HG03045 (cell line): ENCODE data around the gene GATA3.

Experiments
- ATAC-seq: cut with Tn5 transposase; IDR thresholded peaks from one replicate; pipeline ENCODE4 v1.9.1; 2021; ENCODE audit warnings: mild to moderate bottlenecking, moderate library complexity; ENCODE audit not compliant: unreplicated experiment

GATA3 gene

GRCh38 chr10:8037941-8038894 is 16.3 kb upstream of the GATA3 start:
- no peak for ATAC-seq

DNA sequence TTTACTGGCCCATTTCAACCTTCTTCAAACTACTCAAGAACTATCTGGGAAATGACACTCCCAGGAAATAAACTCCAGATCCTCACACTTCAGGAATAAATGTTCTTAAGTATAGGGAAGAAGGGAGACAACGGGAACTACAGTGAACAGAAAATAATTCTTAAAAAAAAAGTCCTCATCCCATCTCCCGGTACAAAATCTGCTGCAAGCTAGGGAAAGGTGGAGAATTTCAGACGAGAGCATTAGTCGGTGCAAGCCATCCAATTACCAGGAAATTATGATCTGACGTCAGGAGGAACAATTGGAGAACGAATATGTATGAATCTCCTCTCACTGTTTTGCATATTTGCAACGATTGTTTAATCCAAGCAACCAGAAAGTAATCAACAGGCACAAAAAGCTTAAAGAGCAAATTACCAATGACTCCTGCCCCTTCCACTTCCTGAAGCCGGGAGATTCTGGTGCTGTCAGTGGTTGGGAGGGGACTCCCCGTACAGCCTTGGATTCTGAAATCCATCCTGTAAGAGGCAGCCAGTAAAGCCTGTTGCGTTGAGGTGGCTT is 15.1 kb upstream of the GATA3 start:
- ATAC-seq, result no peak

DNA sequence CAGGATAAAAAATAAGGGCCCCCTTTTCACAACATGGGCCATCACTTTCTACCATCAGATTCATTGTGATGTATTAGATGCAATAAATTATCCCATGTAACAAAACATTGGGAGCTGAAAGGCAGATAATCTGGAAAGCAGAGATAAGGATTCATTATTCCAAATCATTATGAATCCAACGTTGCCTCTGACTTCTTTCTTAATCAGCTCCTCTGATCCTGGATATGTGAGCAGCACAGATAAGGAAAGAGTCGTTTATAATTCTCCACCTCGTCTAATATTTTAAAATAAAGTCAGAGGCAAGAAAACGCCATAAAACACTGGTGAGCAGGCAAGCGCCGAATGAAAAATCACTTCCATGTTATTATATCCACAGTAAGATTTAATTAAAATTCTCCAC is 13.8 kb upstream of the GATA3 start:
- ATAC-seq, result no peak

GRCh38 chr10:8041284-8041991 is 13.1 kb upstream of the GATA3 start:
- ATAC-seq, result no peak

GRCh38 chr10:8041992-8042720 is 12.3 kb upstream of the GATA3 start:
- ATAC-seq, result no peak

DNA sequence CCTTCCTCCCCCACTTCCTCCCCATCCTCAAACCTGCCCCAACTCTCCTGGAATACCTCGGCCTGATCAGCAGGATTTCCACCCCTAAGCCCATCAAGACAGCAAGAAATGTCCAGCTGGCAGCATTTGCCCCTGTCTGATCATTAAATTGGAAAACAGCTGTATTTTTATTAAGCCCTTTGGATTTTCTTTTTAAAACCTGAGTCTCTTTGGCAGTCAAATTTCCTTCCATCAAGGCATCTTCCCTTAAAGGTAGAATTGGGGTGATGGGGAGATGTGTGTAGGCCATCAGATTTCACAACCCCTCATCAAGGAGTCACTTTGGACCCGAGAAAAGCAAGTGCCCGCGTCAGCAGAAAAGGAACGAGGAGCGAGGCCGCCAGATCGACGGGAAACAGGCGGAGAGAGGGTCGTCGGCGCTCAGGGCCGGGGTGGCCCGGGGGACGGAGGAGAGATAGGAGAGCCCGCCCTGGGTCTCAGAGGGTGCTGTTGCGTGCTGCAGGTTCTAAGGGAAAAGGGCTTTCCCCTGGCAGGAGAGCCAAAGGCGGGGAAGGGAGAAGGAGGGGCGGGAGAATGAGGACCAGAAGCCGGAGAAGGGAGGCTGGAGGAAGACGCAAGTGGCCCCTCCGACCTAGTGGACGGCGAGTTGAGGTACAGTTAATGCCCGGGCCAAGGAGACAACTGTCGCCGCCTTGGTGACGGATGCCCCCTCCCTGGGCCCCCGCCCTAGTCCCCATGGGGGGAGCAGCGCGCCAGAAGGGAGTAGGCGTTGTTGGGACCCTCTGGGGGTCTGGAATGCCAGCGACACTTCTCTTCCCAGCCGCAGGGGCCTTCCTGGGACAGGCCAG is 11.5 kb upstream of the GATA3 start:
- no peak for ATAC-seq

DNA sequence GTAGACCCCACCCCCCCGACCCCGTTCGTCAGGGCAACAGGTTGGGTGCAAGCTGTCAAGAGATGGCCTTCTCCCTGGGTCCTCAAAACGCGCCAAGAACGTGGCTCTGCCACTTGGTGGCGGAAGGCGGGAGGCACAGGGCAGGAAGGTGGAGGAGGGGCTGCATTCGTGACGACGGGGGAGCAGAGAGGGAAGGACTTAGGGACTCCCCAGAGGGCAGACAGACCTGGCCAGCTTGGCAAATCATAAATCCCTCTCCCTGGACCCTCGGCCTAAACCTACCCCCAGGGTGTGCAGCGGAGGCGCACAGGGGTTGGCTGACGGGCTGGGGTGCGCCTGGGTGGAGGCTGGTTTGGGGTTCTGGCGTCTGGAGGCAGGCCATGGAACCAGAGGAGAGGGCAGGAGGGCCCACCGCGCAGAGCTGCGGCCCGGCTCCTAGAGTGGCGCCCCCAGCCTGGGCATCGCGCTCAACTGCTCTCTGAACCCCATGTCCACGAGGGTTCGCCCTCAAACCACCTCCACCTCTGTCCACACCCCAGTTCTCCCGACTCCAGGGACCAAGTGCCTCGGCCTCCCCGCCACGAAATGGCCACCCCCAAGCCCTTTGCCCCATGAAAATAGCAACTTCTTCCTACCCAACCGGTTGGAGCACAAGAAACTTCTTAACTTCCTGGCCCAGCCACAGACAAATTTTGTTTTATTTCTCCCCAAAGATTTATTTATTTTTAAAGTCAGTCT is 10.8 kb upstream of the GATA3 start:
- no peak for ATAC-seq

DNA sequence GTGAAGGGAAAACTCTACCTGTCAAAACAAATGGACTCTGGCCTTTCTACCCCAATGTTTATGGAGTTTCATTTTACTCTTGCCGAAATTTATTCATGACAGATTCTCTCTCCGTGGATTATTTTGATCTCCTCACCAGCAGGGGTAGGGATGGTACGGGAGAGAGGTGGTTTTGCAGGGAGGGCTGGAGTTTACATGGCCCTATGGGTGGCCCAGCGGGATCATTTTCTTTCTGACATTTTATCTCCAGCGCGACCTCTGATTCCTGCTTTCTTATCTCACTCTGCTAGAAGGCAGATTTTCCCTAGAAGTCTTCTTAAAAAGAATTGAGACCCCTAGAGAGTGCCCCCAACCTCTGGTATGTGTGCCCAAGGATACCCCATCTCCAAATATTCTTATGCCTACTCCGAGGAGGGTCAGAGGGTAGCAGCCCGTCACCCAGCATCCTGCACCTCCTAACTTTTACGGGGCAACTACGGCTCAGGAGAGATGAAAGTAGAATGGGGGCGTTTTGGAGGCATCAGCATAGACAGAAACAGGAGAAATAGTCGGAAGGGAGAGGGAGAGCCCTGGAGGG is 10.1 kb upstream of the GATA3 start:
- no peak for ATAC-seq

DNA sequence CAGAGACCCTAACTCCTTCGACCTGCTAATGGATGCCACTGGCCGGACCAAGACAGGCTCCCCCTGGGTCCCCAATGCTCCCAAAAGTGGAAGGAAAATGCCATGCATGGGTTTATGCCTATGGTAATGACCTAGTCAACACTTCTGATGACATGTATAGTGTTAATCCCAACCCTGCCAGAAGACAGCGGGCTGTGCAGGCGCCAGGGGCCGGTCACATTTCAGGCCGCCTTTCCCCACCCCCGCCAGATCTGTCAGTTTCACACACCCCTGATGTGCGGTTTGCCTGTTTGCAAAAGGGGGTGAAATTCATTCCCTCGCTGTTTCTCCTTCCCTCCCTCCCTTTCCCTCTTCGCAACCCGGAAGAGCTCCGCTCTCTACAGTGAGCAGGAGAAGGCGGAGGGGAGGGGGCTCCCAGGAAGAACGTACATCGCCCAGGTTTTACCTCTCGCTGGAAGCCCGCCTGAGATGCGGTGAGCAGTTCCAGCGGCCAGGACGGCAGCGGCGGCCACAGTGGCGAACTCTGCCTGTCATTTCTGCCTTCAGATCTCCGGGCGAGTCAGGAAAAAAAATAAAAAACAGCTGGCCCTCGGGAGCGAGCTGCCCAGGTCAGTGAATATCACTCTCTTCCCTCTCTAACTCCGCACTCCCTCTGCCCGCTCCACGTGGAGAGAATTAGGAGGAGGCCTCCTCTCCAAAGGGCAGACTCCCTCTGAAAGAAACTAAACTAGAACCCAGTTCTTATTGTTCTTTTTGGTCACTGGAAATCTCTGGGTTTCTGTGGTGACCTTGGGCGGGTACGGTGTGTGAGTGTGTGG is 9.4 kb upstream of the GATA3 start:
- ATAC-seq, result no peak

- ATAC-seq, result no peak
Observed at GRCh38 chr10:8045726-8046494, 8.6 kb upstream of the GATA3 start.

DNA sequence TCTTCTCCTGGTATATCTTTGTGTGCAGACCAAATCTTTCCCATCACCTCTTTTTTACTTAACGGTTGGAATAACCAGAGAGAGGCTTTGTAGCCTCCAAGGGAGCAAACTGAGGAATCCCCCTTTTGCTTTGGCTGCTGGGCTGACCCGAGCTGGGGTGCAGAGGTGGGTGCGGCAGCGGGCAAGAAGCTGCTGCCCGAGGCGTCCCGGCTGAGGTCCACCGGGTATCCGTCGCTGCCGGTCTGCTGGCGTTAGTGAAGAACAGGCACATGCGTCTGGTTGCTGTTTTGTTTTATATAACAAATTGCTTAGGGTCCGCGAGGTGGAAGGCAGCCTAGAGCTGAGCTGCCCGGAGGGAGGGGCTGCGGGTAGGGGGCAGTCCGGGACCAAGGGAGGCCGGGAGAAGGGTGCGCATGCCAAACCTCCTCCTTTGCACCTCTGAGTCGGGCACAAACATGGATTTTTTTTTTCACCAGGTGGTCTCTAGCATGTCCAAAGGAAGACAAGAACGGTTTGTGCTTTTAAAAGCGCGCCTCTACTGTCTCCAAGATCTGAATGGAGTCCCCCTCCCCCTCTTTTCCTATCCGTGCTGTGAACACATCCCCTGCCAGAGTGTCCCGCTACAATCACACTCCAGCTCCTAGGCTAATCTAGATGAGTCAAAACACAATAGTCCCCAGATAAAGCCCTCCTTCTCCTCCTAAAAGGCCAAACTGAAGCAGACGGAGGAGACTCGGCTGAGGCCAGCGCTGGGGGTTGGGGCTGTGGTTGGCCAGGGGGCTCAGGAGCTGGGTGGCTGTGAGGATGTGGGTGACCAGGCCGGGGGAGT is 6.8 kb upstream of the GATA3 start:
- ATAC-seq, result no peak

DNA sequence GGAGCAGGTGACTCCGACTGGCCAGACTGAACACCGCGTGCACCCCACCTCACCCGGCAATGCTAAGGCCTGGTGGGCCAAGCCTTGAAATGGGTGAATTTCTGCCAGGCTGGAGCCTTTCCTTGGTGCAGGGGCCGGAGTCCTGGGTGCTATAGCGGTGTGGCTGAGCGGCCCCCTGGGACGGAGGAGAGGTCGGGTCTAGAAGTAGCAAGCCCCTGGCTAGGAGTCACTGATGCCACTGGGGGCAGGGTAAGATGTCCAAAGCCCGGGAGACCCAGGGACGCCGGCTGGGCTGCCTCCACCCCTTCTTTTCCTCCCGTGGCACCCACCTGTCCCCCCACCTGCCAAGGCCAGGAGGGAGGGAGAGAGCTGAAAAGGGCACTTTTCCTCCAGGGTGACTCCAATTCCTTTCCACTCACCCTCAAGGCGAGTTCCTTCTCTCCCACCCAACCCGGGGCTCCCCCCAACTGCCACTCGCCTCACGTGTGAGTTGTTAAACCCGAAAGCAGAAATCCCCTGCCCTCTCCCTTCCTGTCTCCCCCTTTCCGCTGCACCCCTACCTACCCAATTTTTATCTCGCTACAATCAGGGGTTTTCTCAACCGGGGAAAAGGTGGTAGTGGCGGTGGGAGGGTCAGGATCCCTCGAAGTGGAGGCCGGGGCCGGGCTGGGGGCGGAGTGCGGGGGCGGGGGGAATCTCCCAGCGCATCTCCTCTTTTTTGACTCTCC is 6.0 kb upstream of the GATA3 start:
- ATAC-seq, result no peak

DNA sequence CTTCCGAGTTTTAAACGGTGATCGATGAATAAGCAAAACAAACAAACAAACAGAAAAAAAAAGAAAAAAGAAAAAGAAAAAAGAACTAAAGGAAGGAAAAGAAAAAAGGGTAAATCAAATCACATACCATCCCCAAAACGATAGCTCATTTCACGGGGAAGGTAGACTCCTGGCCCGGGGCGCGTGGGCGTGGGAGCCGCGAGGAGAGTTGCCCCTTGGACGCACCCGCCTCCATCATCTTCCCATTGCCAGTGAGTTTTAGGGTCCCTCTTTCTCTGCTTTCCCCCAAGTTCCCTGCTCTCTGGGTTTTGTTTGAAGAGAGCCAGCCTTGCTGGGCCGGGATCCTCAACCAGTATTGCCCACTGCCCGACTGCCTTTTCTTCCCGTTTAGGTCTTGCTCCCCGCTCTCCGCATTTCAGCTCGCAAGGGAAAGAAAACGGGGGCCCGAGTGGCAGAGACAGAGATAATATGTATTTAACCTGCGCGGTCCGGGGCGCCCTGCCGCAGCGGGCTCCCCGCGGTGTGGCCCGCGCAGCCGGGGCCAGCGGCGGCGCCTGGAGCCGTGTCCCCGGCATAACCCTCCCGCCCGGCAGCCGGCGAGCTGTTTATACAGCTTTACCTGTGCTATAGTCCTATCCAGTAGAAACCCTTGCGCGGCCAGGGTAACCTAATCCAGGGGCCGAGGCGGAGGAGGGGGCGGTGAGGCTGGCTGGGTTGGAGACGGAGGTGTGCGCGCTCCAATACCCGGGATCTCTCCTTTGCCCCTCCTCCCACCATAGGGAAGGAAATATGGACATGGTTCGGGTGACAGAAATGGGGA is 5.2 kb upstream of the GATA3 start:
- ATAC-seq, result no peak

DNA sequence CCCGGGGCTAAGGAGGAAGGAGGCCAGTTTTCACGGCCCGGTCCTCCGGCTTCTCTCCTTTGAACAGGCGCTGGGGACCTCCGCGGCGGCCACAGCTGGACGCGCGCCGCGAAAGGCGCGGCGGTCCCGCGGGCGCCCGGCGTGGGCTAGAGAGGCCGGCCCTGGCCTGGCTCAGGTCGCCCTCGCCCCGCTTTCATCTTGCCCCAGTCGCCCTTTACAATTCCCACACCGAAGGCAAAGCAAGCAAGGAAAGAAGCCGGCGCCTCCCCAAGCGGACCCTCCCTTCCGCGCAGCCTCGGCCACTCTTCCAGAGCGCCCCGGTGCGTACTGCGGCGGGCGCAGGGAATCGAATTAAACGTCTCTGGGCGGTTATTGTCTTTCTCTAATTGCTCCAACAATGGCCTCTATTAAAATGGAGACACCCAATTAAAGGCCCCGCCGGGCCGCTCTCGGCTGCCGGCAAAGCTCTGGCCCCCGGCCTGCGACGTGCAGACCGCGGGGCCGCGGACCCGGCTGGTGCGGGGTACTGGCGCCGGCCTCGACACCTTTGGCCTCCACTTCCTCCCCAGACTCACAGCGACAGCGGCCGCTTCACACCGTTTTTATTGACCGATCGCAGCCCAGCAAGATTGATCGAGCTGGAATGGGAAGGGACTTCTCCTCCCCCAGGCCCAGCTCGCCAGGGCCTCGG is 4.5 kb upstream of the GATA3 start:
- ATAC-seq, result no peak
